Posterior vena cava (tissue), 2 donors: ENCODE data around the gene NTF3. TPM values are rescaled to one million over a fixed set of nuclear protein-coding genes. Genes with fewer than 3 reads are reported as not detected.

Source experiments
- DNase-seq: peaks from one replicate; pipeline ENCODE4 v3.0.0-alpha.2; 2020; ENCODE audit warnings: low spot score
- intact Hi-C, 2 donors: fragments of 100-400 bp; cut with DNase I; formaldehyde crosslinking; loops; one replicate each; pipeline versions ENCODE4 v1.14.1 to v1.14.2; 2022 to 2023
- total RNA-seq, 2 donors: library from RNA; stranded (reverse); fragmentation: NEBNext Ultra II Directional; extraction: Animal tissue kit (Norgen Biotek cat#: 25700); gene quantifications; one replicate each; pipeline ENCODE4 v1.2.1, GENCODE V29; 2021
- donor health status: DM: yes; HTN: yes; CAD: no.
- donor health status: DM: yes; HTN: yes; CAD: no.

The NTF3 gene
- total RNA-seq, 2 donors from 2014 or later = 16.1 to 17.9 TPM

DNA sequence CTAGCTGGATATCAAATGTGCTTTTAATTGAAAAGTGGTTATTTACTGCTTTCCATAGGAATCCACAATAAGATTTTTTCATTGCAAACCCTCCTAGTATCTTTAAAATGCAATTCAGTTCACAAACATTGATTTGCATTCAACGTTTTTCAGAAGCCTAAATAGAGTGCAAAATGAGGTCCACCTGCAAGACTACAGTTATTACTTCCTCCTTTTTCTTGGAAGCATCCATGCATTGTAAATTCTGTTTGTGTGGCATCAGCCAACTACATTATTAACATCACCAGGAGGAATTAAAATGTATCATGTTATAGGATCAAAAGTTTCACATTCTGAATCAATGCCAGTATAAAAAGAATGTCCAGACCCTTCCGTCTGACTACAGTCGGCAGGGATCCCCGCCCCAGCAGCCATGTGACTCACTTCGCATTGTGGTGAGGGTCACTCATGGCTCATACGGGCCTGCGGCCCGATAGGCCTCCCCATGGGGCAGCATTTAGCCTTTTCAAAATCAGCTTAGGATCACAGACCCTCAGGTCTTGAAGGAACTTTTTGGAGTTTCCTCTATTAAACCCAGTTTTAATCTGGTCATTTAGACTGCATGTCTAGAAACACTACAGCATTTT, 46.3 kb downstream of the NTF3 start:
- intact Hi-C loops = loop anchor here in 1 of 2 donors (1.0 kb wide), 1 partner anchor 16 kb away; no protein-coding TSS in a partner anchor
- no peak for DNase-seq

DNA sequence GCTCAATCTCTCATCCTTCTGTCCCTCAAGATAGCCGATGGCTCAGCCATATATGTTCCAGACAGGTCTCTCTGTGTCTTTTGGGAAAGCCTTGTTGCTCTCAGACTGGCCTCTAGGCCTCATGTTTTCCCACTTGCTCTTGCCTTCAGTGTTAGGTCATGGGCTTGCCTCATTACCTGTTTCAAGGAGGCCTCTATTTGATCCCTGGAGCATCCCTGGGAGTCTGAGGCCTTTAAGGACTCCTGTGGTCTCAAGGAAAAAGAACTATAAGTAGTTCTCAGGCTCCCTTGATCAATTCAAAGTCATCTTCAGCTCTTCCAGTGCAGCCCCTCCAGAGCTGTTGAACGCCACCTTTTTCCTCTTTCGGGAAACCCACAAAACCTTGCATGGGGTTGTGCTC, 47.9 kb downstream of the NTF3 start:
- intact Hi-C loops = no loop called here

DNA sequence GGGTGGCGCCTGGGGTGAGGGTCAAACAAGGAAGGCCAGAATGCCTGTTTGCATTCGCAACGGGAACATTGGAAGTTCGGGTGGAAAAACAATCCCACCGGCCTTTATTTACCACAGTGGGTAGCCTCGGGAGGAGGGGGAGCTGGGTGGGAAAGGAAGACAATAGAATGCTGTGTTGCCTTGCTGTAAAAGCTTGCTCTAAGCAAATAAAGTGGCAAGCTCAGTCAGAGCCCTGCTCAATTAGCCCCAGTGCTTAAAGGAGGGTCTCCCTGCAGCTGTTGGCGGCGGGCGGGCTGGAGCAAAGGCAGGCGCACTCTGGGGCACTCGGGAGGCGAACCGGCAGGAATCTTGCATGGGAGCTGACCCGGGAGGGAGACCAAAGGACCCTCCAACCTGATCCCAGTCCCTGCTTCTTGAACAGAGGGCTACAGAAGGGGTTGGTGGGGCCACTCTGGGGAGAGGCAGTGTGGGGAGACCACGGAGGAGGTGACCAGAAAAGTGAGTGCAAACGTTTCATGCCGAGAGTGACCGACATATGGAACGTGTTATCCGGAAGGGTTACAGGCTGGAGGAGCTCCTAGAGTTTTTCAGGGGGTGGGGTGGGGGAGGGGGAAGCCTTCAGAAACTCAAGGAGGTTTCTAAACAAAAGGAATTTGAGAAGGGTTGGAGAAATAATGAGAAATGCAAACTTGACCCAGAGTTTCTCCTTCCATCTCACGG, 48.5 kb downstream of the NTF3 start:
- no peak for DNase-seq
- intact Hi-C loops = no loop called here

More for the DNA sequence above, 47.9 kb downstream of the NTF3 start:
- no peak for DNase-seq

DNA sequence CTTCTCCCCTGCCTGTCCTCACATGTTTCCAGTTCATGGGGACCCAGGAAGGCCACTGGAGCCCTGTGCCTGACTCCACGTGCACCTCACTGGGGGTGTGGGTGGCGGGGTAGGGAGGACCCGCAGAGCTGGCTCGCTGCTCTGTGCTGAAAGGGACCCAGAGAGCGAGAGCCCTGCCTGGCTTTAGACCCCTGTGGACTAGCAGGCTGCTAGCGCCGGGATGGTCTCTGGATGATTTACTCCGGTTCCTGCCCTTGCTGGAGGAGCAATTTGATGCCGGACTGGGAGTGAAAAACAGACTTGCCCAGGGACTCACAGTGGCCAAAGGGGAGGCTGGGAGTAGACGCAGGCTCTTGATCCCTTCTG, 49.0 kb downstream of the NTF3 start:
- no peak for DNase-seq
- intact Hi-C loops = no loop called here

DNA sequence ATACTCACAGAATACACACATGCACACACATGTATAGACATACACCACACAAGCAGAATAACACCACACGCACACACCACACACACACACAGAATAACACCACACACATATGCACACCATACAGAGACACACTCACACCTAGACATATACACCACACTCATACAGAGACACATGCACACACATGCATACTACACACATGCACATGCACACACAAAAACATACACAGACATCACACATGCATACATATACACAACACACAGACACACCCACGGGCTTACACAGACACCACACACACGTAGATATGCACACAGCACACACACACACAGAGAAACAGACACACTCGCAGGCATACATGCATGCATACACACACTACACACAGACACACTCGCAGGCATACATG, 49.7 kb downstream of the NTF3 start:
- no peak for DNase-seq
- intact Hi-C loops = no loop called here

DNA sequence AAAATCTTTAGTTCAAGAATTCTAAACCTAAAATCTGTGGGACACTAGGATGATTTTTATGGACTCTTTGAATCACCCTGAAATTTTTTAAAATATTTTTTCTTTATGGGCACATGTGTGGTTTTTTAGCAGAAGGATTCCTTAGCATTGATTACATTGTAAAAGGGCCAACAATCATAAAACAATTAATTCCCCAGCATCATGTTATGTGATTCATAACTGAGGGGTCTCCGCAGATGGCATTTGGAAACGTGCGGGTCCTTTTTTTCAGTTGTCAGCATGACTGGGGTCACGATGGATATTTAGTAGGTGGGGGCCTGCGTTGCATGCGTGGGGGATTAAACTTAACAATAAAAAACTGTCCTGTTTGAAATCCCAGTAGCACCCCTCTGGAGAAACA, 52.5 kb downstream of the NTF3 start:
- intact Hi-C loops = no loop called here
- DNase-seq = no peak

DNA sequence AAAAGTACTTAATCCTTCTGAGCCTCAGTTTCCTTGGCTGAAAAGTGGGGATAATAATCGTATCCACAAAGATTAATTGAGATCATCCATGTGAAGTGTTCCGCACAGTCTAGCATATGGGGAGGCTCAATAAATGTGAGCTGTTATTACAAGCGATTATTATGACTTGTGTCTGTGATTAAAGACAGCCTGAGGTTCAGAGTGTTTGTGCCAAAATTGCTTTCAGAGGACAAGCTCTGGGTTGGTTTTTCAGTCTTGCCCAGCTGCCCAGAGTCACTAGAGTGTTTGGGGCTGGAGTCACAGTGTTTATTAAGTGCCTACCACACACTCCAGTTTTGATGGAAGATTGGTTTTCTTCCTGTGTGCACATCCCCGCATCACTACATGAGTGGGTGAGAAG, 53.5 kb downstream of the NTF3 start:
- intact Hi-C loops = no loop called here
- DNase-seq = no peak

DNA sequence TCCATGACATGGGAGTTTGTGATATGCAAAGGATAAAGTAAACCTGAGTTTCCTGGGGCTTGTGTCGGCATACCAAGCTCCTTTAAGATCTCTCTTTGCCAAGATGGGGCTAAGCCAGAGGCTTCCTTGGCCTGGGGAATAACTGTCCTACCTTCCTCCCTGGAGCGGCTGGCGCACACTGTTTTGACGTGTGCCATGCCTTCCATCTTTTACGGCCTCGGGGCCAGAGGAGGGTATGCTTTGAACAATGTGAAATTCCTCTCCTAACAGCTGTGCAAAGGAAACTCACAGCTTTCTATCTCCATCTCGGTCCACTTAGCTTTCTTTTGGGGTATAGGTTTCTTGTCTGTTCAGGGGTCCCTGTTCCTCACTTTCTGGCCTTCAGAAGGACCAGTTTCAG, 55.2 kb downstream of the NTF3 start:
- DNase-seq = no peak
- intact Hi-C loops = no loop called here

DNA sequence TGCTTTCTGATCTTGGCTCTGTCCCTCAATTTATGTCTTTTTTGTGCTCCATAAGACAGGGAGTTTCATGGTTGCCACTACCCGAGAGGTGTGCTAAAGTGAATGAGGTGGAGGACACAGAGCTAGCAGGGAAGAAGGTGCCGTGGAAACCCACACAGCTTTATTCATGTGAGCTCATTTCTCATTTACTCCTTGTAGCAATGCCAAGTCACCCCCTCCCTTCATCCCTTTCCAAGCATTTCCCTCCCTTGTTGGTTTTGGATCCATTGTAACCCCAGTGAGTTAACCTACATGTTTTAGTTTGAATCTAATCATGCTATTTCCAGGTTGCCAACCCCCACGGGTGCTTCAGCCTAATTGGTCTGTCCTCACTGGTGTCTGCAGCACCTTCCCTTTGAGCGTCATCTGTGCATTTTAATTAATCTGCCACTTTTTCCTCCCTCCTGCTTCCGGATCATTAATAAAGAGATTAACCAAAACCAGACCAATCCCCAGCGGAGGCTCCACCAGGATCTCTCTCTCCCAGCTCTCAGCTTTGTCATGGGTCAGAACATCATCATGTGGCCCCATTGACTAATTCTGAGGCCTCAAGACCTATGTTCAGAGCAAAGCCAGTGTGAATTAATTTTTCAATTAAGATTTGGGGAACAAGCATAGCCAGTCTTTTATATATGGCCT, 56.2 kb downstream of the NTF3 start:
- intact Hi-C loops = no loop called here
- no peak for DNase-seq

DNA sequence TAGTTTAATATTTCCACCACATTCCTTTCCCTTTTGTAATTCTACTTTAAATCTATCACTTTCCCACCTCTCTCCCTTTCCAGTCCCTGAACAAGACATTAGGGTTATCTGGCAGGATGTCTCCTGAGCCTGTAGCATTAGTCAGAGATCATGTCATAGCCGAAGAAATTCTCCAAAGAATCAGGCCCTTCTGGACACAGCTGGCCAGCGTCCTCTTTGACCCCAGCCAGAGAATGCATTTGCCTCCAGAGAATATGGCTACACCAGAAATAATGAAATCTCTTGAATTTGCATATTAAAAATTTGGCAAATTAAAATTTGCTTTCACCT, 56.7 kb downstream of the NTF3 start:
- DNase-seq = no peak
- intact Hi-C loops = no loop called here

DNA sequence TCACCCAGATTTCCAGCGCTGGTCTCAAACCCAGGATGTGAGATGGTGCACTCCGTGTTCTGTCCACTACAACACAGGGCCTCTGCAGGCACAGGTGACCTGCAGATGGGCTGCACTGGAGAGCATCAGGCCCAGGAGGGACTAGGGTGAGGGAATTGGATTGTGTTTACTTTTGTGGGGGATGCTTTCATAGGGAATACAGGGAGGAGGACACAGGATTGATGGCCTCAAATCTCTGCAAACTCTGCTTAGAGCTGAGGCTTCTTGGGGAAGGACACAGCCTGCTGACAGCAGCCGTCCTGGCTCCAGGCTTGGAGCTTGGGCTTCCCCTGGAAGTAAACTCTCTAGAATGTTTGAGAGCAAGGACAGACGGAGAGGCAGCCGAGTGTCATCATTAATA, 57.1 kb downstream of the NTF3 start:
- DNase-seq = no peak
- intact Hi-C loops = no loop called here

DNA sequence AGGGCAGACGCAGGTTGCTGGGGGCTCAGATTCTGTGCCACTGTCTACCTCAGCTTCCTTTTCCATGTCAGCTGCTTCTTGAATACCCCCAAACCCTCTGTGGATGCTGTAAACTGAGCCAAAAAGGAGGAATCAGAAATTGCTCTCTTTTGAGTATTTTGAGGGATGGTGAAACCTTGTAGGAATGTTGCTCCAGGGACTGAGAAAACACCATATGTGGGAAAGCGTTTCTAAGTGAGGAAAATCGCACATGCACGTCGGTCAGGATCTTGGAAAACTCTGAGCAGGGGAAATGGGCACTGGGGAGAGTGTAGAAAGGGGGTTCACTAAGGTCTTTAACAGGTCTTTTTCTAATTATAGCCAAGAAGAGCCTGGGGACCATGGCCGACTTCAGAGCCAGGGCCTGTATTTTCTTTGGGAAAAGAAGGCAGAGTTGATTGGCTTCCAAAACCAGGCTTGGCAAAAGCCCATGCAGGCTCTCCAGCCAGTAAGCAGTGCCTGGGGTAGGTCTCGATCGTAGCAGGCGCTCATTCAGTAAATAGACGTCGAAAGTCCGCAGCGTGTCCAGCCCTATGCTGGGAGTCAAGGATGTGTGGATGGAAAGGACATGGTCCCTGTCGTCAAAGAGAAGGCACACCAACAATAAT, 58.0 kb downstream of the NTF3 start:
- intact Hi-C loops = no loop called here
- DNase-seq = no peak

DNA sequence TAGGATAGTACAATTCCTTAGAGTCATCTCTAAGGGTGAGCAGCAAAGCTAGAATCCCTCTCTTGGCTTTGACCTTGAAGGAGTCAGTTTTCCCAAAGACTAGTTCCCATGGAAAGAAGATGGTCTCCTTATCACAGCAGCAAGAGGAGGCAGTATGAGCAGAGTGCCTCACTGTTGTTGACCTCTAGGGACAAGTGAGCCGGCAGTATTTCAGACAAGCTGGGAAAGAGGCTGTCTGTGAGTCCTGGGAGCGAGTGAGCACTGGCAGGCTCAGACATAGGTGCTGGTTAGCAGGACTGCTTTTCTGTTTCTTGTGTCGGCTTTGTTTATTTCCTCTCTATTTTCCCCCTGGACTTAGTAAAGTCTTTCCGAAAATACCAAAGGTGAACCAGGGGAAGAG, 60.7 kb downstream of the NTF3 start:
- no peak for DNase-seq
- intact Hi-C loops = no loop called here

DNA sequence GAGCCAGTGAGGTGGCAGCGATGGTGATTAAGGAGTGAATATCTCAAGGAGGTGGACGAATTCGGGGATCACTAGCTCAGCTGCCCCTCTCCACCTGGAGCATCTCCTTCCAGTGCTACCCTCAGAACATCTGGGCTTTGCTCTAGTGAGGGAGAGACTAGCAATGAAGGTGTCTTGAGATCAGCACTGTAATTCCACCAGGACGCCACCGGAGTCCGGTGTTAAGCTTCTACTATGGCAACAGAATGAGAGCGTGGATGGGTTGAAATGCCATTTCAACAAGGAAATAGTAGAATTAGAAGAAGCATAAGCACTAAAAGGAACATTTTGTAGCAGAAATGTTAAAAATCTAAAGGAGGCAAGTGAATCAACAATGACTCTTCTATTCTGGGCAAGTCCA, 61.1 kb downstream of the NTF3 start:
- intact Hi-C loops = no loop called here
- DNase-seq = no peak

DNA sequence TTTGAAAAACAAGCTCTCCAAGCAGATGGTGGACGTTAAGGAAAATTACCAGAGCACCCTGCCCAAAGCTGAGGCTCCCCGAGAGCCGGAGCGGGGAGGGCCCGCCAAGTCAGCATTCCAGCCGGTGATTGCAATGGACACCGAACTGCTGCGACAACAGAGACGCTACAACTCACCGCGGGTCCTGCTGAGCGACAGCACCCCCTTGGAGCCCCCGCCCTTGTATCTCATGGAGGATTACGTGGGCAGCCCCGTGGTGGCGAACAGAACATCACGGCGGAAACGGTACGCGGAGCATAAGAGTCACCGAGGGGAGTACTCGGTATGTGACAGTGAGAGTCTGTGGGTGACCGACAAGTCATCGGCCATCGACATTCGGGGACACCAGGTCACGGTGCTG, 62.4 kb downstream of the NTF3 start:
- intact Hi-C loops = no loop called here
- DNase-seq = no peak

DNA sequence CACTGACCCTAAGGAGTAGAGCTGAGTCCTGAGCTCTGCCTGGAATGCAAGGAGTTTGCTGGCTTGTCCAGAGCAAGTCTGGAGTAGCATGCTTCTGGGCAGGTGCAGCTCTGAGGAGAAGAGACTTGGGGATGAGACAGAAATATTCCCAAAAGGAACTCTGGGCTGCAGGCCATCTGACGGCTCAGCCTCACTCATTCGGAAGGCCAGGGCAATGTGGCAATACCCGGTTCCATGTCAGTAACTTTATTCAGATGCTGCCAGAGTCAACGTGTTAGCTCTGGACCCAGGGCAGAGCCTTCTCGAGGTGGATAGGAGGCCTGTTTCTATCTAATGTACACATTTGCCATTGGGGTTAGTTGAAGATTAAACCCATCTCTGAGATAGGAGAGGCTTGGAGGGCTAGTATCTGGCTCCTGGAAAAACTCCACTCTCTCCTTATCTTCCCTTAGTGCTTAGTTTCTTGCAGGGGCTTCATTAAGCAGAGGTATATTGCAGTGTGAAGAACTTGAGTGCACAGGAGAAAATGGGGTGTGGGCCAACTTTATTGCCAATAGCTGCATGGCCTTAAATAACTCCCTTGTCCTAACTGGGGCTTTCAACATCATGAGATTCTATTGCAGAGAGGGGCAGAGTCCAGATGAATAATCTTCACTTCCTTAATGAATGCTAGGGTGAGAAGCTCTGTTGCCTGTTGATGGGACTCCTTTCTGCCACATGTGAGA, 65.6 kb downstream of the NTF3 start:
- intact Hi-C loops = loop anchor here in 1 of 2 donors (2.0 kb wide), 1 partner anchor 55 kb away; no protein-coding TSS in a partner anchor

DNA sequence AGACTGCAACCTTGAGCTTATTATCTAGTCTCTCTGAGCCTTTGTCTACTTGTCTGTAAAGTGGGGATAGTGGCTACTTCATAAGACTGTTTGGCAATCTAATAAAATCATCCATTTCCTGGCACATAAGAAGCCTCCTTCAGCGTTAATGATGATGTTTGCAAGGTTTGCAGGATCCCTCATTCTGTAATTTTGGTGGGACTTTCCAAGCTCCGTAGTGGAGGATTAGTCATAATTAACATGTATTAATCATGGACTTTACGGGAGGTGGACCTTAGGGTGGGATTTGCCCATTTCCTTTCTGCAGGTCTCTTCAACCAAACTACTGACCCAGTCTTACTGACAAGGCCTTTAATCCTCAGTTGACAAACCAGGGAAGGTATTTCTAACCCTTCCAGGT, 66.2 kb downstream of the NTF3 start:
- DNase-seq = no peak

More for the DNA sequence above, 65.6 kb downstream of the NTF3 start:
- DNase-seq = no peak

DNA sequence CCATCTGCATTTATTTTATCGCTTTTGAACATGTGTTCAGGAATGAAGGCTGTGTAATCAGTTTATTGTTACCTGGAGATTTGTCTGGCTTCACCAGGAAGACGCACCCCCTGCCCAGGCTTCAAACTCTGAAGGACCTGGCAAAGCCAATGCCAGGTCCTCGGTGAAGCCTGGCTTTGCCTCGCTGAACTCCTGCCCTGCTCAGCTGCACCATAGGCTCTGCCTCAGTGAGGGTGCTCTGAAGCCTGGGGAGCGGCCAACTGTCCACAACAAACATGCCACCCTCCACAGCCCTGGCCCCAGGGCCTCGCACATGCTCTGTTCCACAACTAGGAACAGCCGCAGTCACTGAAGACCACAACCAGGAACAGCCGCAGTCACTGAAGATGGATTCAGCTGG, 66.9 kb downstream of the NTF3 start:
- no peak for DNase-seq
- intact Hi-C loops = loop anchor here in 1 of 2 donors (2.0 kb wide), 1 partner anchor 56 kb away; no protein-coding TSS in a partner anchor

More for the DNA sequence above, 66.2 kb downstream of the NTF3 start:
- intact Hi-C loops = loop anchor here in 1 of 2 donors (2.0 kb wide), 1 partner anchor 55 kb away; no protein-coding TSS in a partner anchor

DNA sequence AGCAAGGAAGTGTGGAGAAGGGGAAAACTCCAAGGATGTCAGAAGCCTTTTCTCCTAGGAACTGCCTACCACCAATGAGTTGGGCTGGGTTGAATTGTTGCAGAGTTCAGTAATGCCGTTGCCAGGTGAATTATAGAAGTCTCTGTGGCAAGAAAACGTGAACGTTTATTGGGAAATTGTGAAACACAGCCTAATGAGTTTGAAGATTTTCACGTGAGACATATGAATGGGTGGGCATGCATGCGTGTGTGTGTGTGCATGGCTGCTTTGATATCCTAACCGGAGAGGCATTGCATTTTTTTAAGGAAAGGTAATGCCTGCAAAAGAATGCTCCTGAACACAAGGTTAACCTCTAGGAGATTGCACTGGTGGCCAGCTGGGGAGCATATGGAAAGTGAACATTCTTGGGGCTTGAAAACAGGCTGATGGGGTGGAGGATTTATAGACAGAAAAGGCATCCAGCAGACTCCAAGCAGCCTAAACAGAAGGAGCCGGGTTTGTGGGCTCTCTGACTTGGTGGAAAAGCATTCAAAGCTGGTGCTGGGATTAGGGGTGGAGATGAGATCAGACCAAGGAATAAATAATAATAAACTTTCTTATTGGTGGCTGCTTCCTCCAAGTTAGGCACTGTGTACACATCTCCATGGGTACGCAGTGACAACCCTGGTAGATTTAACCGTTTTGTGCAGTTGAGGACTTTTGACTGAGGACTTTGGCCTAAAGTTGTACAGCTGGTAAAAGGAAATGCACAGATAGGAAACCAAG, 67.8 kb downstream of the NTF3 start:
- intact Hi-C loops = loop anchor here in 1 of 2 donors (2.0 kb wide), 1 partner anchor 57 kb away; no protein-coding TSS in a partner anchor
- no peak for DNase-seq
